K562 (cell line): ENCODE results near the gene ZNF490. TPM values are rescaled to one million over a fixed set of nuclear protein-coding genes. Genes with fewer than 3 reads are reported as not detected.
A peak's percentile ranks its signal among the peaks of the same experiment; 100 is the strongest.

Experiments used
- CREB1 ChIP-seq, 2 experiments: sonication (generic) in 1 of 2; formaldehyde crosslinking in 1 of 2; IDR thresholded peaks; 2 replicates each; pipeline versions ENCODE4 v1.6.1 to v1.8.0; 2012 to 2022; ENCODE audit warnings: inconsistent platforms in 1 of 2, mild to moderate bottlenecking in 1 of 2, missing genetic modification reagents in 1 of 2, moderate library complexity in 1 of 2
- CREB3L1 ChIP-seq: fragments of 450-650 bp; IDR thresholded peaks from 2 replicates; pipeline ENCODE4 v1.6.1; 2014; ENCODE audit warnings: low read depth, mild to moderate bottlenecking, moderate library complexity, borderline replicate concordance
- CREM ChIP-seq: IDR thresholded peaks from 2 replicates; pipeline ENCODE4 v1.6.1; 2014; ENCODE audit warnings: antibody characterized with exemption, low read depth
- DDX20 ChIP-seq: fragments of 450-650 bp; IDR thresholded peaks from 2 replicates; pipeline ENCODE4 v1.6.1; 2016; ENCODE audit warnings: missing genetic modification characterization, low read depth, mild to moderate bottlenecking, missing compliant biosample characterization, moderate library complexity
- FIP1L1 ChIP-seq: fragments of 200-400 bp; formaldehyde crosslinking; IDR thresholded peaks from 2 replicates; pipeline ENCODE4 v1.6.1; 2018; ENCODE audit warnings: mild to moderate bottlenecking, low read depth, low read length; ENCODE audit not compliant: poor library complexity, severe bottlenecking
- FOXA3 ChIP-seq, 2 experiments: fragments of 450-650 bp in 1 of 2; sonication (generic) in 1 of 2; formaldehyde crosslinking; IDR thresholded peaks in 1 of 2; conservative IDR thresholded peaks in 1 of 2; 2 replicates each; pipeline versions ENCODE4 v1.4.0 to v1.8.0; 2020 to 2022; ENCODE audit warnings: mild to moderate bottlenecking in 2 of 2, missing genetic modification reagents in 1 of 2
- L3MBTL2 ChIP-seq: fragments of 450-650 bp; IDR thresholded peaks from 2 replicates; pipeline ENCODE4 v1.6.1; 2016; ENCODE audit warnings: mild to moderate bottlenecking, moderate library complexity
- MEIS2 ChIP-seq: fragments of 450-650 bp; IDR thresholded peaks from 2 replicates; pipeline ENCODE4 v1.6.1; 2014; ENCODE audit warnings: mild to moderate bottlenecking; ENCODE audit not compliant: partially characterized antibody
- NBN ChIP-seq: fragments of 450-650 bp; IDR thresholded peaks from 2 replicates; pipeline ENCODE4 v1.6.1; 2016; ENCODE audit warnings: low read depth, mild to moderate bottlenecking
- RBBP5 ChIP-seq: fragments of 200-600 bp; sonication (generic); IDR thresholded peaks from 2 replicates; pipeline ENCODE4 v1.6.1; 2012; ENCODE audit warnings: borderline replicate concordance, mild to moderate bottlenecking, low read length, control low read depth, inconsistent platforms; ENCODE audit not compliant: insufficient read depth, poor library complexity, severe bottlenecking
- RCOR1 ChIP-seq, 2 experiments: IDR thresholded peaks; 2 replicates each; pipeline ENCODE4 v1.6.1; 2012; ENCODE audit warnings: low read depth in 2 of 2, low read length in 2 of 2, borderline replicate concordance in 1 of 2, improper control_type of control experiment in 1 of 2
- SNIP1 ChIP-seq: fragments of 450-650 bp; IDR thresholded peaks from 2 replicates; pipeline ENCODE4 v1.7.1; 2017; ENCODE audit warnings: low read depth, mild to moderate bottlenecking
- YY1 ChIP-seq, 3 experiments: IDR thresholded peaks; 2 replicates each; pipeline ENCODE4 v1.6.1; 2011; ENCODE audit warnings: low read length in 2 of 3, mild to moderate bottlenecking in 2 of 3, moderate library complexity in 2 of 3, borderline replicate concordance in 1 of 3, control low read depth in 1 of 3, low read depth in 1 of 3; ENCODE audit not compliant: insufficient read depth in 3 of 3, insufficient replicate concordance in 2 of 3, control insufficient read depth in 1 of 3, insufficient read length in 1 of 3; ENCODE audit errors: extremely low read depth in 1 of 3
- ZNF23 ChIP-seq: fragments of 250-450 bp; sonication (Bioruptor Pico); IDR thresholded peaks from 2 replicates; pipeline ENCODE4 v1.4.0; 2020; ENCODE audit warnings: mild to moderate bottlenecking
- ZNF717 ChIP-seq: fragments of 250-450 bp; sonication (Bioruptor Pico); IDR thresholded peaks from 2 replicates; pipeline ENCODE4 v1.5.0; 2021
- polyA plus RNA-seq, 8 experiments: library from polyadenylated mRNA; depleted of rRNA in 4 of 8; stranded (reverse) in 5 of 8; unstranded in 3 of 8; fragments of >200 nt; fragmentation: Nextera tagmentation in 2 of 8; fragmentation: Illumina TruSeq in 1 of 8; extraction: Ambion mirVana in 2 of 8; extraction: Trizol in 1 of 8; gene quantifications; 2 replicates each; pipeline versions ENCODE4 v1.2.1 to v1.2.3, GENCODE V29; 2011 to 2014; ENCODE audit warnings: inconsistent platforms in 1 of 8, missing spikeins in 1 of 8
- total RNA-seq, 7 experiments: library from RNA; depleted of rRNA in 6 of 7; stranded (reverse); fragments of >200 nt in 6 of 7; fragmentation: Illumina TruSeq in 2 of 7; extraction: Trizol in 2 of 7; gene quantifications; 2 replicates each; pipeline versions ENCODE4 v1.2.1 to v1.2.3, GENCODE V29; 2011 to 2021; ENCODE audit warnings: low replicate concordance in 1 of 7
- TF ChIP-seq, protein P1 (sequence below): fragments of 250-450 bp; sonication (Bioruptor Pico); IDR thresholded peaks from 2 replicates; pipeline ENCODE4 v1.8.0; 2022; ENCODE audit warnings: inconsistent platforms
- TF ChIP-seq, protein P2 (sequence below): IDR thresholded peaks from 2 replicates; pipeline ENCODE4 v1.6.1; 2011; ENCODE audit warnings: borderline replicate concordance, low read depth, mild to moderate bottlenecking, moderate library complexity, low read length; ENCODE audit not compliant: insufficient read depth, poor library complexity, severe bottlenecking

The ZNF490 gene
- total and polyA plus RNA-seq, 9 of the 15 experiments (the other 6 are each of a cell fraction or from before 2014, with no cell fraction given), result 0.90 to 8.3 (median 4.4) TPM

DNA sequence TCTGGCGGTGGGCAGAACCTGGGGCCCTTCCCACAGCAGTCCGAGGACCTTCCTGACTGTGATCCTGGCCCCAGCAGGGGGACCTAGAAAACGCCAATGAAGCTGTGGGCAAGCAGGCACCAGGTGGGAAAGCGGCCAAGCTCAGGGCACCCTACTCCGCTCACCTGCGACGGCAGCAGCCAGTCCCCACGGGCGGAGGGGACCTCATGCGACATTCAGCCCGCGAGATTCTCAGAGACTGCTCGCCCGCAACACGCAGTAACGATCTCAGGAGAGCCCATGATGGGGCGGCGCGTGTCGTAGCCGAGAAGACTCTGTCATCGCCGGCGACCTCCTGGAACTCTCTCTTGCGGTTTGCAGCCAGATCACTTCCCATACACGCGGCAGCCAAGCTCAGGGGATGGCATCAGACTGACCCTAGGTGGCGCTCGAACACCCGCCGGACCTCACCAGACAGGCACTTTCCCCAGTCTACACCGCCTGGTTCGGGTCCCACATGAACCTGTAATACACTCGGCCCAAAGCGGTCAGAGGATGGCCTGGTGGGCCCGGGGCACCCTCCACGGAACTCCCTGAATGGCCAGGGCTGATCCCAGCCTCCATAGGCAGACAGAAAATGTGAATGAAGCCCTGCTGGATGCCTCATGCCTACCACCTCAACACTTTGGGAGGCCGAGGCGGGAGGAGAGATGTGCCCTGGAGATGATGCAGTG is 29.4 kb upstream of the ZNF490 start (continued):
- TF ChIP-seq, protein P1, sequence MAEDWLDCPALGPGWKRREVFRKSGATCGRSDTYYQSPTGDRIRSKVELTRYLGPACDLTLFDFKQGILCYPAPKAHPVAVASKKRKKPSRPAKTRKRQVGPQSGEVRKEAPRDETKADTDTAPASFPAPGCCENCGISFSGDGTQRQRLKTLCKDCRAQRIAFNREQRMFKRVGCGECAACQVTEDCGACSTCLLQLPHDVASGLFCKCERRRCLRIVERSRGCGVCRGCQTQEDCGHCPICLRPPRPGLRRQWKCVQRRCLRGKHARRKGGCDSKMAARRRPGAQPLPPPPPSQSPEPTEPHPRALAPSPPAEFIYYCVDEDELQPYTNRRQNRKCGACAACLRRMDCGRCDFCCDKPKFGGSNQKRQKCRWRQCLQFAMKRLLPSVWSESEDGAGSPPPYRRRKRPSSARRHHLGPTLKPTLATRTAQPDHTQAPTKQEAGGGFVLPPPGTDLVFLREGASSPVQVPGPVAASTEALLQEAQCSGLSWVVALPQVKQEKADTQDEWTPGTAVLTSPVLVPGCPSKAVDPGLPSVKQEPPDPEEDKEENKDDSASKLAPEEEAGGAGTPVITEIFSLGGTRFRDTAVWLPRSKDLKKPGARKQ (CRISPR knock-in tag), result 0 out of 2 replicates have a peak, but pooled peaks have one; percentile 15
- TF ChIP-seq CREB3L1, result peak; percentile 68; the same call in 1 of the 2 replicates
- TF ChIP-seq NBN, result 0 out of 2 replicates have a peak, but pooled peaks have one; percentile 16
- no peak for TF ChIP-seq SNIP1
- peak in 1 of 2 experiments; percentile 48; a peak in 1 of 4 replicates for TF ChIP-seq RCOR1 (IDR thresholded peaks at IDR 0.05; ENCODE audit: borderline replicate concordance in 1 of 2, low read depth in 2 of 2, low read length in 2 of 2)
- TF ChIP-seq FOXA3 (CRISPR knock-in tag; conservative IDR thresholded peaks at IDR 0.05 in 1 of 2, IDR thresholded peaks at IDR 0.05 in 1 of 2), result 0 out of 4 replicates have a peak, but pooled peaks of 1 of the 2 experiments have one; percentile 57
- TF ChIP-seq FIP1L1, result peak; percentile 39
- no peak for TF ChIP-seq DDX20 (tag)
- TF ChIP-seq ZNF23 (CRISPR knock-in tag), result no peak
- peak; percentile 29 for TF ChIP-seq RBBP5
- TF ChIP-seq, protein P2, sequence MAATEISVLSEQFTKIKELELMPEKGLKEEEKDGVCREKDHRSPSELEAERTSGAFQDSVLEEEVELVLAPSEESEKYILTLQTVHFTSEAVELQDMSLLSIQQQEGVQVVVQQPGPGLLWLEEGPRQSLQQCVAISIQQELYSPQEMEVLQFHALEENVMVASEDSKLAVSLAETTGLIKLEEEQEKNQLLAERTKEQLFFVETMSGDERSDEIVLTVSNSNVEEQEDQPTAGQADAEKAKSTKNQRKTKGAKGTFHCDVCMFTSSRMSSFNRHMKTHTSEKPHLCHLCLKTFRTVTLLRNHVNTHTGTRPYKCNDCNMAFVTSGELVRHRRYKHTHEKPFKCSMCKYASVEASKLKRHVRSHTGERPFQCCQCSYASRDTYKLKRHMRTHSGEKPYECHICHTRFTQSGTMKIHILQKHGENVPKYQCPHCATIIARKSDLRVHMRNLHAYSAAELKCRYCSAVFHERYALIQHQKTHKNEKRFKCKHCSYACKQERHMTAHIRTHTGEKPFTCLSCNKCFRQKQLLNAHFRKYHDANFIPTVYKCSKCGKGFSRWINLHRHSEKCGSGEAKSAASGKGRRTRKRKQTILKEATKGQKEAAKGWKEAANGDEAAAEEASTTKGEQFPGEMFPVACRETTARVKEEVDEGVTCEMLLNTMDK, result peak; percentile 67
- no peak for TF ChIP-seq ZNF717 (CRISPR knock-in tag)
- TF ChIP-seq L3MBTL2, result peak; percentile 81
- peak in 1 of 3 experiments; percentile 21 for TF ChIP-seq YY1 (IDR thresholded peaks at IDR 0.05; ENCODE audit: borderline replicate concordance in 1 of 3, control insufficient read depth in 1 of 3, extremely low read depth in 1 of 3, insufficient read depth in 3 of 3, insufficient read length in 1 of 3, insufficient replicate concordance in 2 of 3, low read depth in 1 of 3, low read length in 2 of 3)
- TF ChIP-seq CREM, result peak; percentile 82
- TF ChIP-seq CREB1 (IDR thresholded peaks at IDR 0.05), result peak; percentile 19; the same call in 1 of the 2 replicates
- peak; percentile 57; the same call in 1 of the 2 replicates for TF ChIP-seq CREB1 (CRISPR knock-in tag; IDR thresholded peaks at IDR 0.05)
- peak; percentile 68 for TF ChIP-seq MEIS2
